ENCODE data around the gene TEX44. TPM values are rescaled to one million over a fixed set of nuclear protein-coding genes. Genes with fewer than 3 reads are reported as not detected.

TEX44 gene
- total and polyA plus RNA-seq, 2 of the 13 experiments (the other 11 are each of a cell fraction or from before 2014, with no cell fraction given), result not detected

DNA sequence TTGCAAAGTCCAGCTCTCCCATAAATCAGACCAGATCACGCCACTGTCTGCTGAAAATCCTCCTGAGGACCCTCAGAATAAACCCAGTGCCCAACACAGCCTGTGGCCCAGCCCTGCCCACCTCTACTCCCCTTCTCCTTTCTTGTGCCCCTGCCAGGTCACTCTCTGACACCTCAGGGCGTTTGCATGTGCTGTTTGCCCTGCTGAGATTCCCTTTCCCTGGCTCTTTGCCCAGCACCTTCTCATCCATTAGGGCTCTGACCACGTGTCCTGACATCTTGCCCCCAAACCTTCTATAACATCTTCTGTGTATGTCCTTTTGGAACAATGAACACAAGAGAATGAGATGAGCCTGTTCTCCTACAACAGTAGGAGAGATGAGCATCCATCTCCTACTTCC, 43.9 kb upstream of the TEX44 start:
- Histone ChIP-seq H3K36me3 (replicated peaks in 1 of 2; ENCODE audit: control insufficient read depth in 1 of 2, insufficient read depth in 2 of 2, low read length in 2 of 2) (no peaks in the 10 kb centered on the region), H3K27me3 (ENCODE audit: control insufficient read depth in 1 of 2, insufficient read depth in 2 of 2, low read length in 2 of 2) (peaks cover 0 to 8% of the 10 kb centered on the region in 2 experiments; a peak in 1 of 5 replicates), H3K27ac (ENCODE audit: extremely low read length, insufficient read depth, low read length) (no peak overlapping the region), H3K9ac (ENCODE audit: insufficient read depth, low read depth, low read length) (no peak overlapping the region), H3K4me2 (ENCODE audit: low read depth, low read length) (no peak overlapping the region), H3K9me3 (ENCODE audit: low read length) (peaks cover 12% of the 10 kb centered on the region), H3K4me3 (replicated peaks in 1 of 3; ENCODE audit: insufficient read depth in 1 of 3, low read depth in 2 of 3, low read length in 3 of 3) (no peak overlapping the region), H3K4me1 (ENCODE audit: insufficient read depth, low read length) (no peaks in the 10 kb centered on the region), H3K79me2 (ENCODE audit: insufficient read depth, low read length) (no peaks in the 10 kb centered on the region), H4K20me1 (ENCODE audit: insufficient read depth, low read length) (no peaks in the 10 kb centered on the region), H2AFZ (ENCODE audit: low read length) (no peak overlapping the region)
- ATAC-seq, result no peak
- ChIA-PET CTCF (ENCODE audit: low intra/inter-chr PET ratio, low total read pairs) (no interaction called here), POLR2A (no interaction called here)
- no peak for FAIRE-seq
- TF ChIP-seq ZC3H4 (CRISPR knock-in tag; IDR thresholded peaks at IDR 0.05; ENCODE audit: borderline replicate concordance) (no peak), GFI1 (CRISPR knock-in tag; IDR thresholded peaks at IDR 0.05; ENCODE audit: borderline replicate concordance) (peak; percentile 87), KLF9 (CRISPR knock-in tag; IDR thresholded peaks at IDR 0.05; ENCODE audit: low read depth) (no peak)
- TF ChIP-seq, protein P1, sequence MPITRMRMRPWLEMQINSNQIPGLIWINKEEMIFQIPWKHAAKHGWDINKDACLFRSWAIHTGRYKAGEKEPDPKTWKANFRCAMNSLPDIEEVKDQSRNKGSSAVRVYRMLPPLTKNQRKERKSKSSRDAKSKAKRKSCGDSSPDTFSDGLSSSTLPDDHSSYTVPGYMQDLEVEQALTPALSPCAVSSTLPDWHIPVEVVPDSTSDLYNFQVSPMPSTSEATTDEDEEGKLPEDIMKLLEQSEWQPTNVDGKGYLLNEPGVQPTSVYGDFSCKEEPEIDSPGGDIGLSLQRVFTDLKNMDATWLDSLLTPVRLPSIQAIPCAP (CRISPR knock-in tag; IDR thresholded peaks at IDR 0.05; ENCODE audit: low read depth), result no peak
- DNase-seq (ENCODE audit: low spot score), result no peak
- intact Hi-C loops (cut with micrococcal nuclease; ENCODE audit: unreplicated experiment), result no loop called here
- in situ Hi-C loops (cut with HindIII; ENCODE audit: extremely low pct_ligation_motif_present, low pct_unique_long_range_greater_than_20kb), result no loop called here
- WGBS (ENCODE audit: low lambda C conversion rate), result 6% methylated on average over 3 of the region's 3 CpGs
- BruUV-seq (replicated peaks), result no TSS peak

DNA sequence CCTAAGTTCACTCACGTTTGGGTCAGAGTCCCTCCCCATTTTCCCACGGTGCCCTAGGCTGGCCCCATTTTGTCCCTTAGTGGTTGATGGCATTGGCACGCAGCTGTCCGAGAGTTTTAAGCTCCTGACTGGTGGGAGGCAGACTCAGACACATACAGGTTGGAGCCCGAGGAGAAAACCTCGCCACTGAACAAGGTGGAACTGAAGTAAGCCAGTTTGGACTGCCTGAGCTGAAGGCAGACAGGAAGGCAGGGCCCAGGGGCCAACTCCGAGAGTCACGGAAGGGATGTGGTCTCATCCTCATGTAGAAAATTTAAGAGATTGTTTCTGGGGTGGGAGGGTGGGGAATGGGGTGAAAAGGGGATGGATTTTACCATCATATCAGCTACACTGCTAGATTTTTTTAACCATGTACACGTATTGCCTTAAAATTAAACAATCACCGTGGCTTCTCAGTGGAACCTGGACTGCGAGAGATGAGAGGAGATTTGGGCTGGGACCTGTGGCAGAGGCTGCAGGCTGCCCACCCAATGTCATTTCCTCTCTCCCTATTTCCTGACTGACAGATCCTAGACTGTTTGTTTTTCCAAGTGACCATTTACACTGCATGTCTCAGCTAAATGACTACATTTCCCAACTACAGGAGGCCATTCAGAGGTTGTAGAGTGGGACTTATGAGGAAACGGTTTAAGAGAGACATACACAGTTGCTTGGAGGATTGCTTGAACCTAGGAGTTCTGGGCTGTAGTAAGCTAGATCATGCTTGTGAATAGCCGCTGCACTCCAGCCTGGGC, 43.0 kb upstream of the TEX44 start:
- Histone ChIP-seq H3K36me3 (replicated peaks in 1 of 2; ENCODE audit: control insufficient read depth in 1 of 2, insufficient read depth in 2 of 2, low read length in 2 of 2) (no peaks in the 10 kb centered on the region), H4K20me1 (ENCODE audit: insufficient read depth, low read length) (no peaks in the 10 kb centered on the region), H3K4me1 (ENCODE audit: insufficient read depth, low read length) (0 out of 2 replicates have a peak, but pooled peaks cover 5% of the 10 kb centered on the region), H3K27me3 (ENCODE audit: control insufficient read depth in 1 of 2, insufficient read depth in 2 of 2, low read length in 2 of 2) (peaks cover 0 to 8% of the 10 kb centered on the region in 2 experiments; a peak in 1 of 5 replicates), H3K4me2 (ENCODE audit: low read depth, low read length) (no peak overlapping the region), H3K9ac (ENCODE audit: insufficient read depth, low read depth, low read length) (no peak overlapping the region), H3K27ac (ENCODE audit: extremely low read length, insufficient read depth, low read length) (no peak overlapping the region), H3K9me3 (ENCODE audit: low read length) (peaks cover 12% of the 10 kb centered on the region), H2AFZ (ENCODE audit: low read length) (no peak overlapping the region), H3K4me3 (replicated peaks in 1 of 3; ENCODE audit: insufficient read depth in 1 of 3, low read depth in 2 of 3, low read length in 3 of 3) (no peak overlapping the region), H3K79me2 (ENCODE audit: insufficient read depth, low read length) (no peaks in the 10 kb centered on the region)
- CTCF ChIA-PET (ENCODE audit: low intra/inter-chr PET ratio, low total read pairs), result no interaction called here
- intact Hi-C loops (cut with micrococcal nuclease; ENCODE audit: unreplicated experiment), result no loop called here
- DNase-seq (ENCODE audit: low spot score), result no peak
- POLR2A ChIA-PET, result no interaction called here
- TF ChIP-seq RBM22 (optimal IDR thresholded peaks at IDR 0.05; ENCODE audit: low read length) (no peak), ZNF879 (CRISPR knock-in tag; IDR thresholded peaks at IDR 0.05) (no peak), ZNF232 (CRISPR knock-in tag; IDR thresholded peaks at IDR 0.05; ENCODE audit: borderline replicate concordance) (no peak), PRPF4 (IDR thresholded peaks at IDR 0.05; ENCODE audit: low read depth, low read length, poor library complexity, severe bottlenecking) (no peak), HOXA5 (CRISPR knock-in tag; IDR thresholded peaks at IDR 0.05) (no peak), SUZ12 (IDR thresholded peaks at IDR 0.05; ENCODE audit: low read depth, low read length) (no peak), SRSF1 (optimal IDR thresholded peaks at IDR 0.05; ENCODE audit: low read depth, low read length) (no peak), ZNF660 (CRISPR knock-in tag; IDR thresholded peaks at IDR 0.05; ENCODE audit: borderline replicate concordance, low read depth) (no peak)
- TF ChIP-seq, protein P2, sequence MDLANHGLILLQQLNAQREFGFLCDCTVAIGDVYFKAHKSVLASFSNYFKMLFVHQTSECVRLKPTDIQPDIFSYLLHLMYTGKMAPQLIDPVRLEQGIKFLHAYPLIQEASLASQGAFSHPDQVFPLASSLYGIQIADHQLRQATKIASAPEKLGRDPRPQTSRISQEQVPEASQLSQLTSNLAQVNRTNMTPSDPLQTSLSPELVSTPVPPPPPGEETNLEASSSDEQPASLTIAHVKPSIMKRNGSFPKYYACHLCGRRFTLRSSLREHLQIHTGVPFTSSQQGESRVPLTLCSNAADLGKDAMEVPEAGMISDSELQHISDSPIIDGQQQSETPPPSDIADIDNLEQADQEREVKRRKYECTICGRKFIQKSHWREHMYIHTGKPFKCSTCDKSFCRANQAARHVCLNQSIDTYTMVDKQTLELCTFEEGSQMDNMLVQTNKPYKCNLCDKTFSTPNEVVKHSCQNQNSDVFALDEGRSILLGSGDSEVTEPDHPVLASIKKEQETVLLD (CRISPR knock-in tag; IDR thresholded peaks at IDR 0.05; ENCODE audit: low read depth), result no peak
- peak; percentile 39 for FAIRE-seq
- no TSS peak for BruUV-seq (replicated peaks)
- peak; percentile 28 for ATAC-seq
- WGBS (ENCODE audit: low lambda C conversion rate), result 36% methylated on average over 13 of the region's 13 CpGs
- in situ Hi-C loops (cut with HindIII; ENCODE audit: extremely low pct_ligation_motif_present, low pct_unique_long_range_greater_than_20kb), result no loop called here
